ENCODE results near the gene FAM20C. TPM values are rescaled to one million over a fixed set of nuclear protein-coding genes. Genes with fewer than 3 reads are reported as not detected.

The FAM20C gene
- total and polyA plus RNA-seq, 2 of the 8 experiments (the other 6 are each of a cell fraction or from before 2014, with no cell fraction given) = 9.5 to 34.8 TPM

- Histone ChIP-seq H3K18ac (ENCODE audit: extremely low read depth, low read length) (no peak overlapping the region), H3K14ac (ENCODE audit: insufficient read length) (no peak overlapping the region), H2BK20ac (ENCODE audit: low read length) (no peak overlapping the region), H3K4ac (replicated peaks; ENCODE audit: insufficient read length, low read depth, low read length) (no peak overlapping the region), H4K8ac (ENCODE audit: extremely low read depth, insufficient read depth, low read length) (no peak overlapping the region), H3K27ac (ENCODE audit: low read depth, low read length) (no peak overlapping the region), H3K4me1 (replicated peaks in 1 of 4; ENCODE audit: control insufficient read depth in 3 of 4, insufficient read depth in 4 of 4, low read length in 3 of 4) (peaks cover 0 to 7% (median under 1%) of the 10 kb centered on the region in 4 experiments; a peak in 1 of 7 replicates), H2BK120ac (replicated peaks; ENCODE audit: low read depth, low read length) (no peak overlapping the region), H3K23me2 (ENCODE audit: low read depth, low read length) (peaks cover 2% of the 10 kb centered on the region; the same call in 1 of the 2 replicates), H2AK5ac (ENCODE audit: low read depth, low read length) (no peak overlapping the region), H2BK15ac (ENCODE audit: low read length) (no peak overlapping the region), H3K79me1 (ENCODE audit: low read depth, low read length) (peaks cover 4% of the 10 kb centered on the region), H3K9ac (replicated peaks in 1 of 4; ENCODE audit: extremely low read depth in 1 of 4, low read depth in 3 of 4, low read length in 3 of 4) (no peak overlapping the region), H3K9me3 (ENCODE audit: insufficient read depth in 2 of 2, low read depth in 1 of 2, low read length in 1 of 2) (no peaks in the 10 kb centered on the region), H2BK12ac (ENCODE audit: low read depth, low read length) (no peak overlapping the region), H3K27me3 (replicated peaks in 1 of 4; ENCODE audit: control insufficient read depth in 3 of 4, extremely low read depth in 1 of 4, insufficient read depth in 3 of 4, low read length in 3 of 4) (no peaks in the 10 kb centered on the region), H3K79me2 (ENCODE audit: control insufficient read depth in 1 of 2, insufficient read depth in 2 of 2, low read length in 2 of 2) (peaks cover 0 to 14% of the 10 kb centered on the region in 2 experiments; a peak in 1 of 4 replicates), H3K36me3 (ENCODE audit: control insufficient read depth in 2 of 4, insufficient read depth in 4 of 4, low read length in 3 of 4) (peaks cover 0 to 11% (median 3%) of the 10 kb centered on the region in 4 experiments; a peak in 3 of 8 replicates), H4K91ac (replicated peaks; ENCODE audit: insufficient read length, low read length) (no peak overlapping the region), H2AFZ (ENCODE audit: low read length) (no peak overlapping the region), H4K5ac (ENCODE audit: insufficient read length, low read depth, low read length) (no peak overlapping the region), H2BK5ac (ENCODE audit: low read depth, low read length) (no peak overlapping the region), H3K56ac (replicated peaks; ENCODE audit: insufficient read length, low read depth, low read length) (no peak overlapping the region), H3K23ac (ENCODE audit: insufficient read length) (no peak overlapping the region), H4K20me1 (replicated peaks in 1 of 2; ENCODE audit: control insufficient read depth in 1 of 2, insufficient read depth in 2 of 2, low read length in 2 of 2) (peaks cover 0 to 13% of the 10 kb centered on the region in 2 experiments), H3K4me2 (ENCODE audit: insufficient read depth in 1 of 2, low read depth in 2 of 2, low read length in 2 of 2) (no peak overlapping the region), H3K4me3 (ENCODE audit: extremely low read depth in 1 of 4, insufficient read depth in 2 of 4, low read depth in 3 of 4, low read length in 4 of 4) (no peak overlapping the region)
- DNase-seq (ENCODE audit: low read depth in 1 of 2, low spot score in 2 of 2) (no peak), FAIRE-seq (no peak)
- CTCF ChIA-PET (ENCODE audit: partially characterized antibody) = no interaction called here
- WGBS, 2 experiments (ENCODE audit: extremely low coverage in 1 of 2, insufficient coverage in 1 of 2, insufficient read length in 1 of 2, insufficient replicate concordance in 2 of 2, low coverage in 1 of 2, low lambda C conversion rate in 2 of 2, missing lambda C conversion rate in 1 of 2) = 79% methylated on average over 17 of the region's 19 CpGs; no CpG with 5 or more reads in 1 of the 2 experiments
- POLR2A ChIA-PET (ENCODE audit: partially characterized antibody) = no interaction called here
- TF ChIP-seq RBBP5 (IDR thresholded peaks at IDR 0.05; ENCODE audit: borderline replicate concordance, low read depth, low read length) = no peak
- no peak for TF ChIP-seq HDAC6 (IDR thresholded peaks at IDR 0.05; ENCODE audit: low read depth, low read length)
- no peak for TF ChIP-seq KDM5A (IDR thresholded peaks at IDR 0.05; ENCODE audit: low read length)
- TF ChIP-seq CHD2 (IDR thresholded peaks at IDR 0.05; ENCODE audit: low read length) = no peak
- TF ChIP-seq GABPA (IDR thresholded peaks at IDR 0.05; ENCODE audit: borderline replicate concordance, insufficient read depth, low read length) = no peak
- TF ChIP-seq SIN3A (conservative IDR thresholded peaks at IDR 0.05 in 1 of 2, IDR thresholded peaks at IDR 0.05 in 1 of 2; ENCODE audit: low read depth in 1 of 2, low read length in 2 of 2) = no peak
- TF ChIP-seq HDAC2 (IDR thresholded peaks at IDR 0.05; ENCODE audit: borderline replicate concordance in 1 of 2, low read depth in 2 of 2, low read length in 2 of 2) = no peak
- no peak for TF ChIP-seq NRF1 (IDR thresholded peaks at IDR 0.05; ENCODE audit: low read depth, low read length)
- no peak for TF ChIP-seq ATF2 (IDR thresholded peaks at IDR 0.05; ENCODE audit: low read length)
- no peak for TF ChIP-seq PHF8 (conservative IDR thresholded peaks at IDR 0.05; ENCODE audit: low read depth, low read length)
- no peak for TF ChIP-seq RXRA (IDR thresholded peaks at IDR 0.05; ENCODE audit: insufficient read depth, low read depth, low read length)
- no peak for TF ChIP-seq POU5F1 (IDR thresholded peaks at IDR 0.05; ENCODE audit: low read depth, low read length)
Observed at GRCh38 chr7:211715-212058, 19.3 kb downstream of the FAM20C start.
